ENCODE measurements around the gene NIPAL3. TPM values are rescaled to one million over a fixed set of nuclear protein-coding genes. Genes with fewer than 3 reads are reported as not detected.

Gene NIPAL3
- total and polyA plus RNA-seq, 2 donors (not counting 3 experiments of a cell fraction or from before 2014, with no cell fraction given), result 15.5 to 16.0 TPM

- TF ChIP-seq EZH2 (IDR thresholded peaks at IDR 0.05; ENCODE audit: borderline replicate concordance, low read depth, low read length, severe bottlenecking), result no peak
- TF ChIP-seq MAX (IDR thresholded peaks at IDR 0.05; ENCODE audit: insufficient read depth, insufficient read length), result peak; percentile 46
- Histone ChIP-seq H3K4me3 (replicated peaks in 1 of 3; ENCODE audit: insufficient read depth in 1 of 3, low read depth in 1 of 3, low read length in 3 of 3) (peak overlapping the region; percentile 66 to 91 (median 70)), H2AFZ (ENCODE audit: low read depth, low read length) (peak overlapping the region; percentile 98), H3K27ac (ENCODE audit: insufficient read depth, low read depth, low read length) (no peak overlapping the region), H3K9ac (replicated peaks; ENCODE audit: extremely low read depth, insufficient read depth, low read length) (peak overlapping the region; percentile 27), H3K36me3 (ENCODE audit: control insufficient read depth in 2 of 2, extremely low read depth in 1 of 2, insufficient read depth in 2 of 2, low read length in 2 of 2) (peaks cover 0 to 3% of the 10 kb centered on the region in 2 experiments), H3K9me3 (replicated peaks; ENCODE audit: control insufficient read depth, insufficient read depth, low read length) (no peaks in the 10 kb centered on the region), H4K20me1 (replicated peaks; ENCODE audit: control insufficient read depth, extremely low read depth, insufficient read depth, low read length) (no peaks in the 10 kb centered on the region), H3K4me2 (ENCODE audit: insufficient read depth, low read length) (peak overlapping the region; percentile 94), H3K79me2 (ENCODE audit: control insufficient read depth, insufficient read depth, low read length) (no peaks in the 10 kb centered on the region), H3K27me3 (ENCODE audit: control insufficient read depth in 2 of 2, insufficient read depth in 2 of 2, low read length in 2 of 2) (no peaks in the 10 kb centered on the region), H3K9me1 (replicated peaks; ENCODE audit: control insufficient read depth, extremely low read depth, insufficient read depth, low read length) (no peaks in the 10 kb centered on the region), H3K4me1 (ENCODE audit: control insufficient read depth, extremely low read depth, insufficient read depth, low read length) (peaks cover 20% of the 10 kb centered on the region)
- FAIRE-seq, result no peak
- DNase-seq (ENCODE audit: low read depth, low spot score), result no peak
- intact Hi-C loops (cut with micrococcal nuclease) (loop anchor here (1.0 to 5.0 kb wide), 4 partner anchors 24 to 219 kb away; partner anchors contain the start of gene RCAN3), dilution Hi-C loops (cut with MboI; ENCODE audit: extremely low pct_ligation_motif_present, low sequenced_read_pairs) (no loop called here)
- TSS peak; percentile 34 for BruUV-seq (replicated peaks)
- CTCF ChIA-PET, result interaction anchor here (0.8 to 10.3 kb wide), 10 partner anchors 9 to 416 kb away, joined by 3 to 134 read pairs (median 8); no protein-coding TSS in a partner anchor
- POLR2A ChIA-PET, result interaction anchor here (0.7 to 1.2 kb wide), 2 partner anchors 24 to 67 kb away, joined by 3 to 6 read pairs; no protein-coding TSS in a partner anchor
Observed at GRCh38 chr1:24415910-24416665, 486 bp downstream of the NIPAL3 start.

GRCh38 chr1:24416666-24417391 lies 1.2 kb downstream of the NIPAL3 start:
- Histone ChIP-seq H3K79me2 (ENCODE audit: control insufficient read depth, insufficient read depth, low read length) (no peaks in the 10 kb centered on the region), H3K9ac (replicated peaks; ENCODE audit: extremely low read depth, insufficient read depth, low read length) (no peak overlapping the region), H3K4me3 (replicated peaks in 1 of 3; ENCODE audit: insufficient read depth in 1 of 3, low read depth in 1 of 3, low read length in 3 of 3) (peak overlapping the region in 1 of 3 experiments; percentile 91), H3K27me3 (ENCODE audit: control insufficient read depth in 2 of 2, insufficient read depth in 2 of 2, low read length in 2 of 2) (no peaks in the 10 kb centered on the region), H3K4me2 (ENCODE audit: insufficient read depth, low read length) (peak overlapping the region; percentile 94), H2AFZ (ENCODE audit: low read depth, low read length) (peak overlapping the region; percentile 98), H3K4me1 (ENCODE audit: control insufficient read depth, extremely low read depth, insufficient read depth, low read length) (peaks cover 19% of the 10 kb centered on the region), H4K20me1 (replicated peaks; ENCODE audit: control insufficient read depth, extremely low read depth, insufficient read depth, low read length) (no peaks in the 10 kb centered on the region), H3K27ac (ENCODE audit: insufficient read depth, low read depth, low read length) (no peak overlapping the region), H3K36me3 (ENCODE audit: control insufficient read depth in 2 of 2, extremely low read depth in 1 of 2, insufficient read depth in 2 of 2, low read length in 2 of 2) (peaks cover 0 to 6% of the 10 kb centered on the region in 2 experiments), H3K9me1 (replicated peaks; ENCODE audit: control insufficient read depth, extremely low read depth, insufficient read depth, low read length) (no peaks in the 10 kb centered on the region), H3K9me3 (replicated peaks; ENCODE audit: control insufficient read depth, insufficient read depth, low read length) (no peaks in the 10 kb centered on the region)
- no peak for TF ChIP-seq CTCF (IDR thresholded peaks at IDR 0.05; ENCODE audit: extremely low read depth in 1 of 2, insufficient read depth in 1 of 2, low read depth in 1 of 2, low read length in 2 of 2)
- TF ChIP-seq EZH2 (IDR thresholded peaks at IDR 0.05; ENCODE audit: borderline replicate concordance, low read depth, low read length, severe bottlenecking), result no peak
- no peak for TF ChIP-seq POLR2A (IDR thresholded peaks at IDR 0.05; ENCODE audit: low read depth, low read length)
- no peak for TF ChIP-seq MAX (IDR thresholded peaks at IDR 0.05; ENCODE audit: insufficient read depth, insufficient read length)
- no peak for TF ChIP-seq MYC (IDR thresholded peaks at IDR 0.05; ENCODE audit: low read depth, low read length)
- TF ChIP-seq GATA2 (IDR thresholded peaks at IDR 0.05; ENCODE audit: insufficient read depth, insufficient read length, low read depth, low read length), result no peak
- TF ChIP-seq JUN (IDR thresholded peaks at IDR 0.05; ENCODE audit: borderline replicate concordance, insufficient read depth, insufficient read length, low read depth), result no peak
- no peak for TF ChIP-seq POLR2AphosphoS5 (IDR thresholded peaks at IDR 0.05; ENCODE audit: insufficient read depth, low read depth, low read length)
- TF ChIP-seq FOS (IDR thresholded peaks at IDR 0.05; ENCODE audit: borderline replicate concordance, insufficient read depth, low read length), result no peak
- ChIA-PET CTCF (interaction anchor here (2.0 to 10.3 kb wide), 4 partner anchors 13 to 216 kb away, joined by 10 to 134 read pairs (median 22); no protein-coding TSS in a partner anchor), POLR2A (no interaction called here)
- no peak for DNase-seq (ENCODE audit: low read depth, low spot score)
- no TSS peak for BruUV-seq (replicated peaks)
- FAIRE-seq, result no peak
- intact Hi-C loops (cut with micrococcal nuclease) (loop anchor here (5.0 kb wide), 2 partner anchors 85 to 110 kb away; partner anchors contain the start of gene RCAN3), dilution Hi-C loops (cut with MboI; ENCODE audit: extremely low pct_ligation_motif_present, low sequenced_read_pairs) (no loop called here)
